ENCODE results near the gene AZGP1. TPM values are rescaled to one million over a fixed set of nuclear protein-coding genes. Genes with fewer than 3 reads are reported as not detected.

Gene AZGP1
- not detected for total RNA-seq

- POLR2A ChIA-PET: no interaction called here
- ATAC-seq (ENCODE audit: low read depth): peak; percentile 43
- Mint-ChIP-seq H3K4me1 (peaks cover 4% of the 10 kb centered on the region), H3K27me3 (peaks cover 13% of the 10 kb centered on the region), H3K27ac (no peak within 1 kb of the TSS), H3K9me3 (no peaks in the 10 kb centered on the region), H3K36me3 (no peaks in the 10 kb centered on the region), H3K4me3 (no peak within 1 kb of the TSS)
- DNase-seq: no peak
Observed at GRCh38 chr7:99975782-99976521, at the start of gene AZGP1. Gene AZGP1, minus strand, starts transcription at chr7:99976031. Its CDS starts 11 bp downstream, at chr7:99976020.

- Mint-ChIP-seq H3K4me3 (no peak overlapping the region), H3K9me3 (no peaks in the 10 kb centered on the region), H3K36me3 (peaks cover 21% of the 10 kb centered on the region), H3K27me3 (no peaks in the 10 kb centered on the region), H3K4me1 (peaks cover 6% of the 10 kb centered on the region), H3K27ac (no peak overlapping the region)
- DNase-seq: no peak
- POLR2A ChIA-PET: interaction anchor here (0.7 kb wide), 1 partner anchor 125 kb away, joined by 5 read pairs; the partner anchor contains the start of gene LAMTOR4
- no peak for ATAC-seq (ENCODE audit: low read depth)
Observed at GRCh38 chr7:100024020-100024619, 48.3 kb upstream of the AZGP1 start.

GRCh38 chr7:100023526-100023925 lies 47.7 kb upstream of the AZGP1 start:
- Mint-ChIP-seq H3K27ac (no peak overlapping the region), H3K4me1 (peaks cover 8% of the 10 kb centered on the region), H3K27me3 (no peaks in the 10 kb centered on the region), H3K4me3 (no peak overlapping the region), H3K36me3 (peaks cover 21% of the 10 kb centered on the region), H3K9me3 (no peaks in the 10 kb centered on the region)
- POLR2A ChIA-PET: interaction anchor here (0.5 kb wide), 1 partner anchor 140 kb away, joined by 3 read pairs; no protein-coding TSS in a partner anchor
- no peak for DNase-seq
- no peak for ATAC-seq (ENCODE audit: low read depth)

- H3K27ac Mint-ChIP-seq: no peak overlapping the region
- ATAC-seq (ENCODE audit: low read depth): no peak
- peaks cover 23% of the 10 kb centered on the region for H3K36me3 Mint-ChIP-seq
- peaks cover 11% of the 10 kb centered on the region for H3K4me1 Mint-ChIP-seq
- no peak for DNase-seq
- H3K9me3 Mint-ChIP-seq: no peaks in the 10 kb centered on the region
- POLR2A ChIA-PET: interaction anchor here (1.1 kb wide), 1 partner anchor 27 kb away, joined by 4 read pairs; the partner anchor contains the start of gene ZSCAN21
- H3K4me3 Mint-ChIP-seq: no peak overlapping the region
- no peaks in the 10 kb centered on the region for H3K27me3 Mint-ChIP-seq
Observed at GRCh38 chr7:100022621-100023020, 46.8 kb upstream of the AZGP1 start.

GRCh38 chr7:100021297-100021696 lies 45.5 kb upstream of the AZGP1 start:
- H3K27ac Mint-ChIP-seq: no peak overlapping the region
- POLR2A ChIA-PET: no interaction called here
- DNase-seq (no peak), ATAC-seq (ENCODE audit: low read depth) (no peak)
- peaks cover 23% of the 10 kb centered on the region for H3K36me3 Mint-ChIP-seq
- H3K4me1 Mint-ChIP-seq: peaks cover 17% of the 10 kb centered on the region
- H3K9me3 Mint-ChIP-seq: no peaks in the 10 kb centered on the region
- no peaks in the 10 kb centered on the region for H3K27me3 Mint-ChIP-seq
- no peak overlapping the region for H3K4me3 Mint-ChIP-seq

DNA sequence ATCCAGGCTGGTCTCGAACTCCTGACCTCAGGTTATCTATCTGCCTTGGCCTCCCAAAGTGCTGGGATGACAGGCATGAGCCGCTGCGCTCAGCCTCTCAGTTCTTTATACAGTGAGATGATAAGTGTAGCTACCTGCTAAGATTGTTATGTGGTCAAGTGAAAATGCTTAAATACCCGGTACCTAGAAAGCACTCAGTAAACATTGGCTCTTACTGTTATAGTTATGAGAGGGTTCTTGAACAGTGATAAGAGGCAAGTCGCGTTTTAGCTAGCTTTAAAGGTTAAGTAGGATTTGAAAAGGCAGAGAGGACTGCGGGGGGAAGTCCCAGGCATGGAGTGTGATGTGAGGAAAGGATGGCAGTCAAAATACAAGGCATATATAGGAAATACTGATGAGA lies 44.1 kb upstream of the AZGP1 start:
- peaks cover 24% of the 10 kb centered on the region for H3K4me1 Mint-ChIP-seq
- H3K9me3 Mint-ChIP-seq: no peaks in the 10 kb centered on the region
- ATAC-seq (ENCODE audit: low read depth) (no peak), DNase-seq (no peak)
- no peaks in the 10 kb centered on the region for H3K27me3 Mint-ChIP-seq
- peak overlapping the region; percentile 15 for H3K27ac Mint-ChIP-seq
- H3K4me3 Mint-ChIP-seq: no peak overlapping the region
- POLR2A ChIA-PET: no interaction called here
- H3K36me3 Mint-ChIP-seq: peaks cover 18% of the 10 kb centered on the region

- peak overlapping the region; percentile 42 for H3K27ac Mint-ChIP-seq
- H3K36me3 Mint-ChIP-seq: peaks cover 4% of the 10 kb centered on the region
- POLR2A ChIA-PET: no interaction called here
- no peak overlapping the region for H3K4me3 Mint-ChIP-seq
- no peak for DNase-seq
- H3K27me3 Mint-ChIP-seq: no peaks in the 10 kb centered on the region
- peaks cover 30% of the 10 kb centered on the region for H3K4me1 Mint-ChIP-seq
- ATAC-seq (ENCODE audit: low read depth): no peak
- H3K9me3 Mint-ChIP-seq: no peaks in the 10 kb centered on the region
Observed at GRCh38 chr7:100017875-100018274, 42.0 kb upstream of the AZGP1 start.

GRCh38 chr7:100017300-100017699 lies 41.5 kb upstream of the AZGP1 start:
- Mint-ChIP-seq H3K27ac (no peak overlapping the region), H3K4me3 (no peak overlapping the region), H3K4me1 (peaks cover 31% of the 10 kb centered on the region), H3K36me3 (peaks cover 4% of the 10 kb centered on the region), H3K9me3 (no peaks in the 10 kb centered on the region), H3K27me3 (no peaks in the 10 kb centered on the region)
- POLR2A ChIA-PET: interaction anchor here (2.8 kb wide), 1 partner anchor 20 kb away, joined by 22 read pairs; no protein-coding TSS in a partner anchor
- ATAC-seq (ENCODE audit: low read depth) (no peak), DNase-seq (no peak)

GRCh38 chr7:100016215-100016901 lies 40.5 kb upstream of the AZGP1 start:
- POLR2A ChIA-PET: interaction anchor here (0.7 to 2.9 kb wide), 7 partner anchors 13 to 97 kb away, joined by 4 to 22 read pairs (median 6); partner anchors contain the start of genes TRIM4, ZNF3 and ZSCAN21
- no peaks in the 10 kb centered on the region for H3K9me3 Mint-ChIP-seq
- peaks cover 31% of the 10 kb centered on the region for H3K4me1 Mint-ChIP-seq
- H3K27me3 Mint-ChIP-seq: no peaks in the 10 kb centered on the region
- peak overlapping the region; percentile 95 for H3K4me3 Mint-ChIP-seq
- ATAC-seq (ENCODE audit: low read depth) (no peak), DNase-seq (no peak)
- peak overlapping the region; percentile 93 for H3K27ac Mint-ChIP-seq
- peaks cover 4% of the 10 kb centered on the region for H3K36me3 Mint-ChIP-seq

DNA sequence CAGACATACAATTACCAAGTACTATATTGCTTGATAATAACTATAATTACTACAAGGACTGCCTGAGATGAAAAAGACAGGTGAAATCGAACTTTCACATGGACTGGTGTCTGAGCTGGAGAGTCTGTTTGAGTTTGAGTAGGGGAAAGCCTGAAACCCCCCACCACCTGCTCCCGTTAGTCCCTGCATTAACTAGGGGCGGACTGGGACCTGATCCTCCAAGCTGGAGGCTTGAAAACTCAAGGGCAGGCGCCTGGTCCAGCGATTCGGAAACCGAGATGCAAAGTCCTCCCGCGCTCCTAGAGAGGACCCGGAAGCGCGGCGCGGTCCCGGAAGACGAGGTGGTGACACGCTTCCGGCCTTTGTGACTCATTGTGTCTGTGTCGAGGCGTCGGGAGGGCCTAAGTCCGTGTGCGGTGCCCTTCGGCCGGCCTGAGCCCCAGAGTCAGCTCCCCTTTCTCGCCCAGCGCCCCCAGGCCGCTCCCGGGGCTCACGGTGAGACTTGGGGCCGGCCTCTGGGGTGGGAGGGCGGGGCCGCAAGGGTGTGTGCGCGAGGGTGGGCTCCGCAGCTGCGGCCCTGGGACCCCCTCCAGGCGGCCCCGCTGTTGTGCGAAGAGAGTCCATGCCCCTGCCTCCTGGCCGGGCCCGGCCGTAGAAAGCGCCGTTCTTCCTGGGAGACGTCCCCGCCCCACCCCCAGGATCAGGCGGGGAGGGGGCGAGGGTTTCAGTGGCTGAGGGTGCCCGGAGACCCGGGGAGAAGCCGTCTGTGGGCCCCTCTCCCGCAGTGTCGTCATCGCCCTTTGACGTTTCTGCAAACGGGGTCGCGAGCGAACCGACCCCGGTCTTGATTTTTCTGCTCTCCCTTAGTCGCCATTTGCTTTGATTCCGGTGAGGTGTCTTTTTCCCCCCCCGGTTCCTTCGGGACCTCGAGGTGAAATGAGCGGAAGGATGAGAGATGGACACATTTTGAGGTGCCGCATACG lies 39.7 kb upstream of the AZGP1 start, which contains the start of gene ZKSCAN1:
Gene ZKSCAN1 (plus strand): TSS at position 365 of the 983 bp plus-strand sequence. CDS start 7,911 bp downstream, outside the sequence.
- H3K4me3 Mint-ChIP-seq: peak within 1 kb of the TSS; percentile 95
- DNase-seq (peak; percentile 83), ATAC-seq (ENCODE audit: low read depth) (peak; percentile 95)
- H3K27ac Mint-ChIP-seq: peak within 1 kb of the TSS; percentile 93
- peaks cover 4% of the 10 kb centered on the region for H3K36me3 Mint-ChIP-seq
- POLR2A ChIA-PET: interaction anchor here (0.7 to 2.9 kb wide), 14 partner anchors 12 to 550 kb away, joined by 3 to 22 read pairs (median 4); partner anchors contain the start of genes COPS6, TRIM4, ZNF3 and ZNF394
- H3K9me3 Mint-ChIP-seq: no peaks in the 10 kb centered on the region
- H3K4me1 Mint-ChIP-seq: peaks cover 31% of the 10 kb centered on the region
- H3K27me3 Mint-ChIP-seq: no peaks in the 10 kb centered on the region

DNA sequence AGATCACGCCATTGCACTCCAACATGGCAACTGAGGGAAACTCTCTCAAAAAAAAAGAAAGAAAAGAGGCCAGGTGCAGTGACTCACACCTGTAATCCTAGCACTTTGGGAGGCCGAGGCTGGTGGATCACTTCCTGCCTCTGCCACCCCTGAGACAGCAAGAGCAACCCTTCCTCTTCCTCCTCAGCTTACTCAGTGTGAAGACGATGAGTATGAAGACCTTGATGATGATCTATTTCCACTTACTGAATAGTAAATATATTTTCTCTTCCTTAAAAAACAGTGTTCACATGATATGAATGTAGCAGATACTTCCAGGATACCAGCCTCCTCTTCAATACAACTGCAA lies 37.5 kb upstream of the AZGP1 start:
- Mint-ChIP-seq H3K4me1 (peaks cover 24% of the 10 kb centered on the region), H3K27ac (peak overlapping the region; percentile 72), H3K36me3 (peaks cover 2% of the 10 kb centered on the region), H3K27me3 (no peaks in the 10 kb centered on the region), H3K4me3 (no peak overlapping the region), H3K9me3 (no peaks in the 10 kb centered on the region)
- POLR2A ChIA-PET: interaction anchor here (0.9 to 2.2 kb wide), 3 partner anchors 15 to 88 kb away, joined by 3 to 5 read pairs (median 4); partner anchors contain the start of genes AP4M1 and MCM7
- ATAC-seq (ENCODE audit: low read depth) (peak; percentile 16), DNase-seq (no peak)
